ENCODE measurements around the gene C5orf15.

C5orf15 gene

DNA sequence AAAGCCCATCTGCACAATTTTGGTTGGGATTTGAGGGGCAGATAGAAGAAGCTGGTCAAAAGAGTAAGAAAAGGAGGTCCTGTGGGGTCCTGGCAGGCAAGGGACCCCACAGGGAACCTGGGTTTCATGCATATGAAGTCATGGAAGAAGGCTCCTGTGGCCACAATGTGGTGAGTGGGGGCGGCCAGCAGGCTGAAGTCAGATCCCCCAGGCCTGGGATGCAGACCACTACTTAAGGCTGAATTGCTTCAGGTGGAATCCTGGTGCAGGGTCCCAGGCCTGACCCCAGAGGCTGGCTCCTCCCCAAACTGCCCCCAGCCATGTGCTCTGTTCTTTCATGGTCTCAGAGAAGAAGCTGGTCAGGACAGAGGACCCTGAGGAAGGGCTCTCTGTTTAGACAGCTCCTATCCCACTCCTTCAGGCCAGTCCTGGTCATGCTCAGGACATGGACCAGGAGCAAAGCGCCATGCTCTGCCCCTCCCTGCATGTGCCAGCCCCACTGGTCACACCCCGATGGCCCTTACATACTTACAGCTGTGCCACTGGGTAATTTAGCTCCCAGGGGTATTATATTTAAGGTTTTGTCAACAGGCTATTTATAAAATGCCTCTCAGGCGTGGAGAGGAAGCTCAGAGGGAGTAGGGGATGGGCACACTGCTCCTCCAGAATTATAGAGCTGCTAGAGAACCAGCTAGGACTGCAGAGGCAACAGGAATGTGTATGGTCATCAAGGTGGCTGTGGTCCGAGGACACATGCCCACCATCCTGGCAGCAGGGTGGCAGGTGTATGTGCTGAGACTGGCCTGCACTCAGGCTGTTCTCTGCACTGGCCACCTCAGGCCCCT, 33.4 kb downstream of the C5orf15 start:
- TF ChIP-seq, protein P1, sequence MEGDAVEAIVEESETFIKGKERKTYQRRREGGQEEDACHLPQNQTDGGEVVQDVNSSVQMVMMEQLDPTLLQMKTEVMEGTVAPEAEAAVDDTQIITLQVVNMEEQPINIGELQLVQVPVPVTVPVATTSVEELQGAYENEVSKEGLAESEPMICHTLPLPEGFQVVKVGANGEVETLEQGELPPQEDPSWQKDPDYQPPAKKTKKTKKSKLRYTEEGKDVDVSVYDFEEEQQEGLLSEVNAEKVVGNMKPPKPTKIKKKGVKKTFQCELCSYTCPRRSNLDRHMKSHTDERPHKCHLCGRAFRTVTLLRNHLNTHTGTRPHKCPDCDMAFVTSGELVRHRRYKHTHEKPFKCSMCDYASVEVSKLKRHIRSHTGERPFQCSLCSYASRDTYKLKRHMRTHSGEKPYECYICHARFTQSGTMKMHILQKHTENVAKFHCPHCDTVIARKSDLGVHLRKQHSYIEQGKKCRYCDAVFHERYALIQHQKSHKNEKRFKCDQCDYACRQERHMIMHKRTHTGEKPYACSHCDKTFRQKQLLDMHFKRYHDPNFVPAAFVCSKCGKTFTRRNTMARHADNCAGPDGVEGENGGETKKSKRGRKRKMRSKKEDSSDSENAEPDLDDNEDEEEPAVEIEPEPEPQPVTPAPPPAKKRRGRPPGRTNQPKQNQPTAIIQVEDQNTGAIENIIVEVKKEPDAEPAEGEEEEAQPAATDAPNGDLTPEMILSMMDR (IDR thresholded peaks at IDR 0.05; ENCODE audit: extremely low read depth, missing control alignments), result no peak
- no peak for DNase-seq (ENCODE audit: low spot score)

DNA sequence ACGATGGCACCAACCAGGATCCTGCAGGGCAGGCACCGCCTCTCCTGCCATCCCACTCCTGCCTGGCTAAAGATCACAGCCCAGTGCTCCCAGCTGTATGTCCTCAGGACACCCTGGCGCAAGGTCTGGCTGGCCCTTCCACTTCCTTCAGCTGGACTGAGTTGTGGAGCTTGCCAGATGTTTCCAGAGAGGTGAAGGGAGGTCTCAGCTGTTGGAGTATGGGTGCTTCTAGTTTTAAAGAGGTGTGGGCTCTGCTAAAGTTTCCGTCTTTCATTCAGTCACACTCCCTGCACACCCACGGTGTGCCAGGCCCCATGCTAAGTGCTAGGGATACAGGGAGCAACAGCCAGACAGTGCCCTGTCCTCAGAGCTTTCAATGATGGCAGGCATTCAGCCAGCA, 34.1 kb downstream of the C5orf15 start:
- TF ChIP-seq, protein P1 (IDR thresholded peaks at IDR 0.05; ENCODE audit: extremely low read depth, missing control alignments), result no peak
- no peak for DNase-seq (ENCODE audit: low spot score)

DNA sequence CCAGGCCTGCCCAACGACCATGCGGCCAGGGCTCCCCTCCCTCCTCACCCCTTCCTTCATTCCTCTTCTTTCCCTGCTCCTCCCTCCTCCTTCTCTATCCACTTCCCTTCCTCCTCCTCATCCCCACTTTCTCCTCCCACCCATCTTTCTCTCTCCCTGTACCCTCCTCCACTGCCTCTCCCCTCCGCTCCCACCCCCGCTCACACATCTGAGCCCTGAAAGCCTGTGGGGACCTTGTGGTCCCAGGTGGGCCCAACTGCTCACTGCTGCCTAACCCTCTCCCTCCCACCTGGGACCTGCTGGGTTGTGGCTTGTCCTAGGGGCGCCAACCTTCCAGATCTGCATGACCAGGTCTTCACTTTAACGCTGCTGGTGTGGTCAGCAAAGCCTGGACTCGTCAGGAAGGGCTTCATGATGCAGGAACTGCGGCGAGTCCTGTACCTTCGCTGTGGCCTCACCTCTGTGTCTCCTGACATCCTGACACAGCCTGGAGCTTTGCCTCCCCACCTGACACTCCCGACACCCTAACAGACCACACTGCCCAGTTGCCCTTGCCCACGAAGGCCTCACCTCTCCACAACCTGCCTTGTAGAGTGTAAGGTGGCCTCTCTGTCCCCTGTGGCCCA, 34.6 kb downstream of the C5orf15 start:
- no peak for DNase-seq (ENCODE audit: low spot score)

DNA sequence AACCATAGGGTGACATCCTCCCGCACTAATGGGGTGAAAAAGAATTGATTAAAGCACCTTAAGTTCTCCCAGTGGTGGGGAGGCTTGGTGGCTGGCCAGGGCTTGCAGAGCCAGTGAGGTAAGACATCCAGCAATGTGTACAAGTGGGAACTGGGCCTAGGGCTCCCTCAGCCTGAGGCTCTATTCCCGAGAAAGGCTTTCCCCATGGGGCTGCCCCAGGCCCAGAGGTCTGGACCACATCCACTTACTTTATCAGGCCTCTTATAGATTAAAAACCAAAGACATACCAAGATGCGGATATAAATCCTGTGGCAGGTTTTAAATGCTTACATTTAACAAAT, 35.3 kb downstream of the C5orf15 start:
- DNase-seq (ENCODE audit: low spot score), result no peak
- TF ChIP-seq, protein P1 (IDR thresholded peaks at IDR 0.05; ENCODE audit: extremely low read depth, missing control alignments), result no peak

More for the DNA sequence above, 34.6 kb downstream of the C5orf15 start:
- TF ChIP-seq, protein P1 (IDR thresholded peaks at IDR 0.05; ENCODE audit: extremely low read depth, missing control alignments), result no peak

DNA sequence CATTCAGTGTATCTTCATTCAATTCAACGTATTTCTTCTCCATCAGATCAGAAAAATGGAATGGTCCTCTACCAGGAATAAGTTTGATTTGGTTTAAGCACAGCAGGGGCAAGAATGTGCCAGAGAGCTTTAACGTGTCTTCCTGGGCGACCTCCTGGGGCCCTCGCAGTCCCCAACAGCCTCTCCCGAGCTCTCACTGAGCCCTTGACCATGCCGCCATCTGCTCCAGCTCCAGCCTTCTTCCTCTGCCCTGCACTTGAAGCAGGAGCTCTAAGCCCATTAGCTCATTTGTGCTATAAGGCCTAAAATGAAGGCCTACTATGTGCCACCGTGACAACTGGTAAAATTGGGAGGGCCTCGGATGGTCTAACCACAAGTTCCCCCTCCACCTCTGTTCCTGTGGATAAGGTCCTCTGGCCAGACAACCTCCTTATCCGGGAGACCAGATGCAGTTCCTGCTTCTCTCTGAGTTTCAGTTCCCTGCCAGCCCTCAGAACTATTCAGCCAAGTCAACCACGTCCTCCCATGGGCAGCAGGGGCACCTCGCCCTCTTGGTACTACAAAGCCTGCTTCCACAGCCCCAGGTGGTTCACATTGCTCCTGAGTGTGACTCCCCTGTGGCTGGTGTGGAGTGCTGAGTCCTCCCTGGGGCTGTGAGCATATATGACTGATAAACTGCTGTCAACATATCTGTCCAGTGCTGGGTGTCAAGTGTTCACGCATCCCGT, 35.8 kb downstream of the C5orf15 start:
- TF ChIP-seq, protein P1 (IDR thresholded peaks at IDR 0.05; ENCODE audit: extremely low read depth, missing control alignments), result no peak
- no peak for DNase-seq (ENCODE audit: low spot score)

DNA sequence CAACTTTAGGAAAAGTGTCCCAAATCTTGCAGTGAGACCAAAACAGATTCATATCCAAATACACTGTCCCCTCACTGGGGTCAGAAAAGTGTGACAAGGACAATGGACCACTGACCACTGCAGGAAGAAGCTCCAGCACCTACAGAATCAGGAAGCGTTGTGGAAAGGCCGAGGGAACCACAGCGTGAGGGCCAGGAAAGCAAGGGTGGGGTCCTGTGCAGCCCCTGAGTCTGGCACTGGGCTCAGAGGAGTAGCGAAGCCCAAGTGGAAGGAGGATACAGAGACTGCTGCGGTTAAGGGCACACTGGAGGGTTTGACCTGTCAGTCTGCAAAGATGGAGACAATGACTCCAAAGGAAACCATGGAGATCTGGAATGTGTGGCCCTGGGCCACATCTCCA, 36.9 kb downstream of the C5orf15 start:
- DNase-seq (ENCODE audit: low spot score), result no peak
- TF ChIP-seq, protein P1 (IDR thresholded peaks at IDR 0.05; ENCODE audit: extremely low read depth, missing control alignments), result no peak

DNA sequence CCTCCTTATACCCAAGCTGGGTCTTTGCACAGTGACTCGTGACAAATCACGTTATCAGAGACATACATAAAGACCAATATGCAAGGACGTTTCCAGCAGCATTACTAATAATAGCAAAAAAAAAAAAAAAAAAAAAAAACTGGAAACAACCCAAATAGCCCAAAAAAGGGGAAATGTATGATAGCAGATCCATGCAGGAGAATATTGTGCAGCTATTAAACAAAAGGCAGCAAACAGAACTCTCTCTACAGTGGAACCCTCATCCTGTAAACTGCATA, 37.7 kb downstream of the C5orf15 start:
- no peak for DNase-seq (ENCODE audit: low spot score)
- TF ChIP-seq, protein P1 (IDR thresholded peaks at IDR 0.05; ENCODE audit: extremely low read depth, missing control alignments), result no peak

Measured in GM20000 (cell line).